Measurements from ENCODE around the gene RASSF8. TPM values are rescaled to one million over a fixed set of nuclear protein-coding genes. Genes with fewer than 3 reads are reported as not detected.

The RASSF8 gene
- total RNA-seq, 1 experiment from 2014 or later, result 51.2 TPM

DNA sequence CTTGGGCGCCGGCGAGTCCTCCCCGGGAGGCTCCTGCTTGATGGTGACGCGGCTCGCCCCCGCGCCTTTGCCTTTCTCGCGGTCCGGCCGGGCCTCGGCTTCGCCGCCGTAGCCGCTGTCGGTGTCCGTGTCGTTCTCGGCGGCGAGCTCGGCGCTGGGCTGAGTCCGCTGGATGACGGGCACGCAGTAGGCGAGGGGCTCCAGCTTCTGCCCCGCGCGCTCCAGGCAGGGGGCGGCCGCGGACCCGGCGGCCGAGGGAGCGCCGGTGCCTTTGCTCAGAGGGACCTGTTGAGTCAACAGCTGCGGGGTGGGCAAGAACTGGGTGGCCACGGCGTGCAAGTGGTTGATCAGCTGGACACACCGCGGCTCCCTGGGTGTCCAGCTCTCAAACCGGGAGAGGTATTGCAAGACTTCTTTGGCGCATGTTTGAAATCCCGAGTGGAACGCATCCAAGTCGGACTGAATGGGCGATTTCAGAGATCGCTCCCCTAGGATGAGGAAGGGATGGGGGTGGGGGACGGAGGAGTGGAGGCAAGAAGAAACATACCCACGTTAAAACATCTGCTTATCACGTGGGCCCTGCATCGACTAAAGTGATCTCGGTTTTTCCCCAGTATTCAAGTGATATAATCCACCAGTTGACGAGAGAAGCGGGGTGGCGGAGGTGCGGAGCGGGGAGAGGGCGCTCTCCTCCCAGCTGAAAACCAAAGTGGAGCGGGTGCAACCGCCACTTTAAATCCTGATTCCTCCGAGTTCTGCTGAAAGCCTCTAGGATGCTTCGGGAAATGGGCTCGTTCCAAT is 164.4 kb downstream of the RASSF8 start:
- DNase-seq, result peak; percentile 74
- POLR2A ChIA-PET (ENCODE audit: unreplicated experiment), result interaction anchor here (0.6 to 0.7 kb wide), 2 partner anchors 24 to 151 kb away, joined by 11 to 16 read pairs; no protein-coding TSS in a partner anchor

DNA sequence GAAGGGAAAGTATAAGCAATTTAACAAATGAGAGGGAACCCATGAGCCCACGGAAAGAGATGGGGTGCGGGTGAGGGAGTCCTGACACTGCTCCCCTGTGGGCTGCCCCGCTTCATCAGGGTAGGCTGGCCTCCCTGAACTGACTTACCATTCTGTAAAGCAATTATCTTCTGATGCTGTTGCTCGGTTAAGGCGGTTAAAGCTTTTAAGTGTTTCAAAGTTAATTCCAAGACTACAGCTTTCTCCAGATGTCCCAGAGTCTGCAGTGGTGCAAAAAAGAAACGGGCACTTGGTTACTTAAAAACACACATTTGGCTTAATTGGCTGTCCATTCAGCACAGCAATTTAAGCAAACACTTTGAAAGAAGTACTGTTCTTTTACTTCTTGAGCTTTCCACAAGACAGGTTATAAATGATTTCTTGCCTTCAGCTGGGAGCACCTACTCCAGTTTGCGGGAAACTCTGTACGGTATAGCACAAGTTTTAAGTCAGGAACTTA is 165.0 kb downstream of the RASSF8 start:
- ChIA-PET POLR2A (ENCODE audit: unreplicated experiment) (interaction anchor here (0.6 to 2.4 kb wide), 3 partner anchors 23 to 151 kb away, joined by 11 to 17 read pairs (median 16); no protein-coding TSS in a partner anchor), CTCF (interaction anchor here (0.8 to 1.5 kb wide), 5 partner anchors 30 to 175 kb away, joined by 3 to 6 read pairs (median 5); no protein-coding TSS in a partner anchor)
- H3K27ac ChIP-seq (ENCODE audit: low read length), result peak overlapping the region; percentile 89
- peaks cover 47% of the 10 kb centered on the region for H3K4me1 ChIP-seq (ENCODE audit: insufficient read depth, low read length)
- intact Hi-C loops (cut with micrococcal nuclease), result loop anchor here (1.0 to 5.0 kb wide), 2 partner anchors 294 to 578 kb away; no protein-coding TSS in a partner anchor
- no peaks in the 10 kb centered on the region for H3K9me3 ChIP-seq (ENCODE audit: low read length)
- DNase-seq (peak; percentile 44), ATAC-seq (no peak)
- H3K27me3 ChIP-seq (ENCODE audit: low read length), result no peaks in the 10 kb centered on the region
- TSS peak; percentile 8 for BruUV-seq (replicated peaks)
- H3K36me3 ChIP-seq (ENCODE audit: low read depth, low read length), result peaks cover 29% of the 10 kb centered on the region
- TF ChIP-seq, protein P1, sequence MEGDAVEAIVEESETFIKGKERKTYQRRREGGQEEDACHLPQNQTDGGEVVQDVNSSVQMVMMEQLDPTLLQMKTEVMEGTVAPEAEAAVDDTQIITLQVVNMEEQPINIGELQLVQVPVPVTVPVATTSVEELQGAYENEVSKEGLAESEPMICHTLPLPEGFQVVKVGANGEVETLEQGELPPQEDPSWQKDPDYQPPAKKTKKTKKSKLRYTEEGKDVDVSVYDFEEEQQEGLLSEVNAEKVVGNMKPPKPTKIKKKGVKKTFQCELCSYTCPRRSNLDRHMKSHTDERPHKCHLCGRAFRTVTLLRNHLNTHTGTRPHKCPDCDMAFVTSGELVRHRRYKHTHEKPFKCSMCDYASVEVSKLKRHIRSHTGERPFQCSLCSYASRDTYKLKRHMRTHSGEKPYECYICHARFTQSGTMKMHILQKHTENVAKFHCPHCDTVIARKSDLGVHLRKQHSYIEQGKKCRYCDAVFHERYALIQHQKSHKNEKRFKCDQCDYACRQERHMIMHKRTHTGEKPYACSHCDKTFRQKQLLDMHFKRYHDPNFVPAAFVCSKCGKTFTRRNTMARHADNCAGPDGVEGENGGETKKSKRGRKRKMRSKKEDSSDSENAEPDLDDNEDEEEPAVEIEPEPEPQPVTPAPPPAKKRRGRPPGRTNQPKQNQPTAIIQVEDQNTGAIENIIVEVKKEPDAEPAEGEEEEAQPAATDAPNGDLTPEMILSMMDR (conservative IDR thresholded peaks at IDR 0.05; ENCODE audit: low read depth, low read length), result peak; percentile 7; the same call in 1 of the 2 replicates
- no peak for TF ChIP-seq EZH2phosphoT487 (IDR thresholded peaks at IDR 0.05; ENCODE audit: borderline replicate concordance, low read length)
- H4K20me1 ChIP-seq (ENCODE audit: low read length), result no peaks in the 10 kb centered on the region
- H3K4me3 ChIP-seq (ENCODE audit: low read length), result peak overlapping the region; percentile 77
- peak overlapping the region; percentile 82 for H3K4me2 ChIP-seq (ENCODE audit: low read length)
- H3F3A ChIP-seq (ENCODE audit: low read length, unreplicated experiment), result peaks cover 9% of the 10 kb centered on the region
- peak overlapping the region; percentile 90 for H3K9ac ChIP-seq (ENCODE audit: low read length)
- peak overlapping the region; percentile 43 for H2AFZ ChIP-seq (ENCODE audit: low read length)
- H3K79me2 ChIP-seq (ENCODE audit: low read length), result peaks cover 77% of the 10 kb centered on the region
- H3K9me2 ChIP-seq (replicated peaks; ENCODE audit: low read length), result no peaks in the 10 kb centered on the region

More for the DNA sequence above, 164.4 kb downstream of the RASSF8 start:
- H3K27me3 ChIP-seq (ENCODE audit: low read length), result no peaks in the 10 kb centered on the region
- peak overlapping the region; percentile 82 for H3K4me2 ChIP-seq (ENCODE audit: low read length)
- peak overlapping the region; percentile 77 for H3K4me3 ChIP-seq (ENCODE audit: low read length)
- ATAC-seq, result no peak; the same call in 1 of the 2 replicates
- CTCF ChIA-PET, result interaction anchor here (0.6 to 1.5 kb wide), 7 partner anchors 26 to 579 kb away, joined by 3 to 6 read pairs (median 4); no protein-coding TSS in a partner anchor
- intact Hi-C loops (cut with micrococcal nuclease), result loop anchor here (1.0 to 5.0 kb wide), 2 partner anchors 294 to 578 kb away; no protein-coding TSS in a partner anchor
- H3K9ac ChIP-seq (ENCODE audit: low read length), result peak overlapping the region; percentile 90
- peak overlapping the region; percentile 89 for H3K27ac ChIP-seq (ENCODE audit: low read length)
- H3K9me2 ChIP-seq (replicated peaks; ENCODE audit: low read length), result no peaks in the 10 kb centered on the region
- H3K79me2 ChIP-seq (ENCODE audit: low read length), result peaks cover 72% of the 10 kb centered on the region
- H3F3A ChIP-seq (ENCODE audit: low read length, unreplicated experiment), result peaks cover 9% of the 10 kb centered on the region
- TF ChIP-seq EZH2phosphoT487 (IDR thresholded peaks at IDR 0.05; ENCODE audit: borderline replicate concordance, low read length), result no peak
- TF ChIP-seq EZH2 (IDR thresholded peaks at IDR 0.05; ENCODE audit: low read length, unreplicated experiment), result no peak
- TF ChIP-seq, protein P1 (conservative IDR thresholded peaks at IDR 0.05; ENCODE audit: low read depth, low read length), result peak; percentile 82
- H4K20me1 ChIP-seq (ENCODE audit: low read length), result no peaks in the 10 kb centered on the region
- H3K9me3 ChIP-seq (ENCODE audit: low read length), result no peaks in the 10 kb centered on the region
- peaks cover 47% of the 10 kb centered on the region for H3K4me1 ChIP-seq (ENCODE audit: insufficient read depth, low read length)
- H3K36me3 ChIP-seq (ENCODE audit: low read depth, low read length), result peaks cover 29% of the 10 kb centered on the region
- BruUV-seq (replicated peaks), result no TSS peak
- peak overlapping the region; percentile 43 for H2AFZ ChIP-seq (ENCODE audit: low read length)
